Measurements from ENCODE around the gene ARMC7. TPM values are rescaled to one million over a fixed set of nuclear protein-coding genes. Genes with fewer than 3 reads are reported as not detected.

Gene ARMC7
- total RNA-seq, 1 experiment from 2014 or later = 48.7 TPM

GRCh38 chr17:75138519-75138918 lies 28.8 kb downstream of the ARMC7 start:
- Histone ChIP-seq H3K9me3 (ENCODE audit: control insufficient read depth, insufficient read depth, low read depth, low read length) (no peaks in the 10 kb centered on the region), H3K36me3 (ENCODE audit: control insufficient read depth, insufficient read depth, low read length) (peaks cover 21% of the 10 kb centered on the region), H3K4me1 (ENCODE audit: control insufficient read depth, insufficient read depth, low read length) (no peaks in the 10 kb centered on the region), H3K27me3 (ENCODE audit: control insufficient read depth, insufficient read depth, low read length) (no peaks in the 10 kb centered on the region), H3K4me3 (ENCODE audit: low read depth in 2 of 2, low read length in 2 of 2) (no peak overlapping the region), H3K27ac (ENCODE audit: low read length) (no peak overlapping the region)
- ChIA-PET CTCF (interaction anchor here (0.9 kb wide), 1 partner anchor 25 kb away, joined by 3 read pairs; no protein-coding TSS in a partner anchor), POLR2A (no interaction called here)
- DNase-seq (ENCODE audit: low read depth, low spot score) (no peak), ATAC-seq (no peak)
- TF ChIP-seq REST (IDR thresholded peaks at IDR 0.05; ENCODE audit: insufficient read depth in 1 of 2, low read depth in 2 of 2, low read length in 1 of 2) = no peak
- no peak for TF ChIP-seq TCF7L2 (IDR thresholded peaks at IDR 0.05; ENCODE audit: low read depth, low read length)
- TF ChIP-seq POLR2AphosphoS5 (IDR thresholded peaks at IDR 0.05; ENCODE audit: low read depth, low read length) = no peak
- no peak for TF ChIP-seq CTCF (IDR thresholded peaks at IDR 0.05)
- no peak for TF ChIP-seq SIN3A (IDR thresholded peaks at IDR 0.05; ENCODE audit: borderline replicate concordance, insufficient read depth, low read depth, low read length)
- intact Hi-C loops (cut with micrococcal nuclease; ENCODE audit: unreplicated experiment) (no loop called here), in situ Hi-C loops (cut with HindIII; ENCODE audit: low pct_unique_long_range_greater_than_20kb, low sequenced_read_pairs) (no loop called here)
- BruUV-seq (replicated peaks) = no TSS peak

GRCh38 chr17:75142236-75142971 lies 32.6 kb downstream of the ARMC7 start:
- Histone ChIP-seq H3K27me3 (ENCODE audit: control insufficient read depth, insufficient read depth, low read length) (no peaks in the 10 kb centered on the region), H3K9me3 (ENCODE audit: control insufficient read depth, insufficient read depth, low read depth, low read length) (no peaks in the 10 kb centered on the region), H3K4me1 (ENCODE audit: control insufficient read depth, insufficient read depth, low read length) (no peaks in the 10 kb centered on the region), H3K27ac (ENCODE audit: low read length) (no peak overlapping the region), H3K4me3 (ENCODE audit: low read depth in 2 of 2, low read length in 2 of 2) (no peak overlapping the region), H3K36me3 (ENCODE audit: control insufficient read depth, insufficient read depth, low read length) (peaks cover 36% of the 10 kb centered on the region)
- CTCF ChIA-PET = interaction anchor here (0.5 kb wide), 1 partner anchor 57 kb away, joined by 5 read pairs; no protein-coding TSS in a partner anchor
- BruUV-seq (replicated peaks) = no TSS peak
- TF ChIP-seq SIN3A (IDR thresholded peaks at IDR 0.05; ENCODE audit: borderline replicate concordance, insufficient read depth, low read depth, low read length) = no peak
- DNase-seq (ENCODE audit: low read depth, low spot score) (no peak), ATAC-seq (no peak)
- POLR2A ChIA-PET = no interaction called here
- in situ Hi-C loops (cut with HindIII; ENCODE audit: low pct_unique_long_range_greater_than_20kb, low sequenced_read_pairs) = no loop called here
- intact Hi-C loops (cut with micrococcal nuclease; ENCODE audit: unreplicated experiment) = no loop called here
